ENCODE results near the gene LMO2. TPM values are rescaled to one million over a fixed set of nuclear protein-coding genes. Genes with fewer than 3 reads are reported as not detected.

The LMO2 gene
- total RNA-seq, 4 donors from 2014 or later = 2.1 to 11.1 (median 7.0) TPM

DNA sequence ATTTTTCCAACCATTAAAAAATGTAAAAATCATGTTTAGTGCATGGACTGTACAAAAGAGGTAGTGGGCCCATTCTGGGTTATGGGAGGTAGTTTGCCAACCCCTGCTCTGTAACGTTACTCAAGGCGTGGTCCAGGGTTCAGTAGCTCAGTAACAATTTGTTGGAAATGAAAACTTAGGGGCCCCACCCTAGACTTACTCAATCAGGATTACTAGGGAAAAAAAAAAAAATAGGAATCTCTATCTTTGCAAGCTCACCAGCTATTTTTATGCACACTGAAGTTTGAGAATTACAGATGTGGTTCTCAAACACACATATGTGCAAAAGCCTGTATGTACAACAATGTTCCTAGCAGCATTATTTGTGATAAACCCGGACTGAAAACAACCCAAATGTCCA, 17.3 kb upstream of the LMO2 start:
- DNase-seq (ENCODE audit: low spot score in 2 of 2) = no peak
- H3K36me3 ChIP-seq = no peaks in the 10 kb centered on the region
- H3K27ac ChIP-seq = no peak overlapping the region
- peaks cover 26% of the 10 kb centered on the region for H3K4me1 ChIP-seq
- no peak overlapping the region for H3K4me3 ChIP-seq
- WGBS = 38% methylated on average over 3 of the region's 3 CpGs
- H3K9me3 ChIP-seq = no peaks in the 10 kb centered on the region
- no peaks in the 10 kb centered on the region for H3K27me3 ChIP-seq
- TF ChIP-seq, protein P1, sequence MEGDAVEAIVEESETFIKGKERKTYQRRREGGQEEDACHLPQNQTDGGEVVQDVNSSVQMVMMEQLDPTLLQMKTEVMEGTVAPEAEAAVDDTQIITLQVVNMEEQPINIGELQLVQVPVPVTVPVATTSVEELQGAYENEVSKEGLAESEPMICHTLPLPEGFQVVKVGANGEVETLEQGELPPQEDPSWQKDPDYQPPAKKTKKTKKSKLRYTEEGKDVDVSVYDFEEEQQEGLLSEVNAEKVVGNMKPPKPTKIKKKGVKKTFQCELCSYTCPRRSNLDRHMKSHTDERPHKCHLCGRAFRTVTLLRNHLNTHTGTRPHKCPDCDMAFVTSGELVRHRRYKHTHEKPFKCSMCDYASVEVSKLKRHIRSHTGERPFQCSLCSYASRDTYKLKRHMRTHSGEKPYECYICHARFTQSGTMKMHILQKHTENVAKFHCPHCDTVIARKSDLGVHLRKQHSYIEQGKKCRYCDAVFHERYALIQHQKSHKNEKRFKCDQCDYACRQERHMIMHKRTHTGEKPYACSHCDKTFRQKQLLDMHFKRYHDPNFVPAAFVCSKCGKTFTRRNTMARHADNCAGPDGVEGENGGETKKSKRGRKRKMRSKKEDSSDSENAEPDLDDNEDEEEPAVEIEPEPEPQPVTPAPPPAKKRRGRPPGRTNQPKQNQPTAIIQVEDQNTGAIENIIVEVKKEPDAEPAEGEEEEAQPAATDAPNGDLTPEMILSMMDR (IDR thresholded peaks at IDR 0.05) = no peak
- TF ChIP-seq POLR2A (IDR thresholded peaks at IDR 0.05) (no peak), POLR2AphosphoS5 (IDR thresholded peaks at IDR 0.05) (no peak), EP300 (IDR thresholded peaks at IDR 0.05) (no peak)

DNA sequence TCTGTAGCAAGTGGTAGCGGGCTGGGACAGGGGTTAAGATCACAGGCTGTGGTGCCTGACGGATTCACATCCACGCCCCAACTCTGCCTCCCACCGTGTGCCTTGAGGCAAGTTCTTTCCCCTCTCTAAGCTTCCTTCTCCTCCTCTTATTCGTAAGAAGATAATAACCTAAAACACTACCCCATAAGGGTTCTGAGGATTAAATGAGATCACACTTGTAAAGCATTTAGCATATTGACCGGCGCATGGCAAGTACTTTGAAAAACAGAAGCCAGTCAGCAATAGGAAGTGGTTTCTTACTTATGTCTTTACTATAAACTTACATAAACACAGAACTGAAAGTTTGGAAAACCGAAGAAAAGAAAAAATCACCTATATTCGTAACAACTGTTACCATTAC, 15.5 kb upstream of the LMO2 start:
- Histone ChIP-seq H3K36me3 (no peaks in the 10 kb centered on the region), H3K27ac (no peak overlapping the region), H3K4me3 (no peak overlapping the region), H3K9me3 (no peaks in the 10 kb centered on the region), H3K27me3 (no peaks in the 10 kb centered on the region), H3K4me1 (peaks cover 23% of the 10 kb centered on the region)
- TF ChIP-seq POLR2AphosphoS5 (IDR thresholded peaks at IDR 0.05) = no peak
- no peak for TF ChIP-seq EP300 (IDR thresholded peaks at IDR 0.05)
- TF ChIP-seq POLR2A (IDR thresholded peaks at IDR 0.05) = no peak
- TF ChIP-seq, protein P1 (IDR thresholded peaks at IDR 0.05) = no peak
- no peak for DNase-seq (ENCODE audit: low spot score in 2 of 2)
- WGBS = 84% methylated on average over 9 of the region's 9 CpGs

DNA sequence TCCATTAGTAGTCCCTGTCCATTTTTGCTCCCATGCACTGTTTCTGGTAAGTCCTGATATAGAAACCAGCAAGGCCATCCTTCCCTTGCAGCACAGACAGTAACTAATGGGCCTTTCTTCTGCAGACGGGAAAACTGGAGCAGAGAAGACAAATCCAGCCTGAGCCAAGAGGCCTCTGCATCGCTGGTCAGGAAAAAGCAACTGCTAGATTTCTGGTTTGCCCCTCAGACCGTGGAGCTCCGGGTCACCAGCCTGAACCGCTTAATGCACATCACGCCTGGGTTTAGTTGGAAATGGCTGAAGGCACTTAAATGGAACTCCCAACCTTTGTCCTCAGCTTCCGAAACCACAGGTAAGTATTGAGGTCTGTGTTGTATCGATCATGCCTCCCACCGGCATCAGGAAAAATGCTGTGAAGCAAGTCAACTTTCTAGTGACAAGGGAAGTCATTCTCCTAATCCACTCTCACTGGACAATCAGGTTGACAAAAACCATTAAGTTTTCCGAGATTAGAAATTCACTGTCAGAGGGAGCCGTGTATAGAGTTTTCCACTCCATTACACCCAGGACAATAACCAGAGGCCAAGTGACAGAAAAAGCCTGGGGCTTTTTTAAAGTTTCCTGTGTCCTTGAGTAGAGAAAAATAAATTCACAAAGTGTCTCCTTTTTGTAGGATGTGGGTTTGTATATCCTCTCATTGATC, 14.8 kb upstream of the LMO2 start:
- Histone ChIP-seq H3K9me3 (no peaks in the 10 kb centered on the region), H3K27me3 (no peaks in the 10 kb centered on the region), H3K4me1 (peaks cover 17% of the 10 kb centered on the region), H3K4me3 (no peak overlapping the region), H3K36me3 (no peaks in the 10 kb centered on the region), H3K27ac (no peak overlapping the region)
- TF ChIP-seq, protein P1 (IDR thresholded peaks at IDR 0.05) = no peak
- 96% methylated on average over 11 of the region's 11 CpGs for WGBS
- DNase-seq (ENCODE audit: low spot score in 2 of 2) = no peak

DNA sequence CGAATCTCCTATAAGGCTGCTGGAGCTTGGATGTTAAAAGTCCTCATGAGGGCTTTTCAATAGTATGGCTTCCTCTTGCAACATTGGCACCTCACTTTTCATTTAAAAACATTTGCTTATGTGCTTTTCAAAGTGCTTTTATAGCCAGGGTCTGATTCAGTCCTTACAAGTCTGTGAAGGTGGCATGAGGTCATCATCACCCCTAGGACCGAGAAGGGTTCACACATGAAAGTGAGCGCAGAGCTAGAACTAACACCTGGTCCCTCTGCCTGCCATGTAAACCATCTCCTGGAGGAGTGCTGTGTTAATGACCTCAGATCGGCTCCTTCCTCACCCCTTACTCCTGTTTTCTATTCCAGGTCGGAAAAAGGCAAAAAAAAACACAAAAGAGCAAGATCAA, 12.2 kb upstream of the LMO2 start:
- H3K4me3 ChIP-seq = no peak overlapping the region
- 90% methylated on average over 5 of the region's 5 CpGs for WGBS
- no peak for TF ChIP-seq EP300 (IDR thresholded peaks at IDR 0.05)
- TF ChIP-seq, protein P1 (IDR thresholded peaks at IDR 0.05) = no peak
- no peak for TF ChIP-seq POLR2A (IDR thresholded peaks at IDR 0.05)
- no peak for TF ChIP-seq POLR2AphosphoS5 (IDR thresholded peaks at IDR 0.05)

DNA sequence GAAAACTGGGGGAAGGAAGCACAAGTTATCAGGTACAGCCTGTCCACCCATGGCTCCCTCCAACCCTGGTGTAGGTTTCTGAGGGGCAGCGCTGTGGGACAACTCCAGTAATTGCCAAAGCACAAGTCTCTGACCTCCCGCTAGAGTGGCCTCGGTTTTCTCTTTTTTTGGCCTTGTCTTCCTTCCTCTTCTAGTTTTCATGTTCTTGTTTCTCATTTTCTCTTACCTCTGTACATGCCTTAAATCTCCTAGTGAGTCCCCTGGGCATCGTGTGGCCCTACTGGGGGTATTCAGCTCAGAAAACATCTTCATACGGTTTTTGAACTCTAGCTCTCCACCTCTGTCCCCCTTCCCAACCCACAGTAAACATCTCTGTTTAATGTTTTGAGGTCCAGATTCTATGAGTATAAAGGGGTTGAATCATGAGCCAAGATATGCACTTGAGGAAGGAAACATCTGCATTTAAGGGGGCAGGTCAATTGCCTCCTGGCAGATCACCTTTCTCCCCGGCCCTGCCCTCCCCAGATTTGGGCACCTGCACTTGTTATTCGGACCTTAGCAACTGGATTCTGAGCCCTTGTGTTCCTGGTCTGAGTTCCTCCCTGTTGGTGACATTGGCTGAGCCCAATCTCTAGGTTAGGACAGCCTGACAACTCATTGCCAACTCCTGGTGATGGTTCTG, 8.4 kb upstream of the LMO2 start:
- TF ChIP-seq EP300 (IDR thresholded peaks at IDR 0.05) = no peak
- no peak for TF ChIP-seq POLR2A (IDR thresholded peaks at IDR 0.05)
- TF ChIP-seq POLR2AphosphoS5 (IDR thresholded peaks at IDR 0.05) = no peak
- Histone ChIP-seq H3K36me3 (no peaks in the 10 kb centered on the region), H3K27ac (peak overlapping the region; percentile 57), H3K9me3 (no peaks in the 10 kb centered on the region), H3K4me1 (peaks cover 52% of the 10 kb centered on the region), H3K27me3 (no peaks in the 10 kb centered on the region), H3K4me3 (no peak overlapping the region)
- 76% methylated on average over 7 of the region's 7 CpGs for WGBS
- DNase-seq (ENCODE audit: low spot score in 2 of 2) = no peak

More for the DNA sequence above, 12.2 kb upstream of the LMO2 start:
- H3K36me3 ChIP-seq = no peaks in the 10 kb centered on the region
- peaks cover 14% of the 10 kb centered on the region for H3K4me1 ChIP-seq
- no peak for DNase-seq (ENCODE audit: low spot score in 2 of 2)
- H3K9me3 ChIP-seq = no peaks in the 10 kb centered on the region
- H3K27me3 ChIP-seq = no peaks in the 10 kb centered on the region
- no peak overlapping the region for H3K27ac ChIP-seq
